DND-41 (cell line): ENCODE measurements around the gene PSMA8.

Experiments used
- CTCF ChIP-seq: IDR thresholded peaks from 2 replicates; pipeline ENCODE4 v1.5.1; 2012; ENCODE audit warnings: borderline replicate concordance, low read length, moderate library complexity, mild to moderate bottlenecking; ENCODE audit not compliant: poor library complexity, severe bottlenecking; ENCODE audit errors: extremely low read depth
- EZH2 ChIP-seq: IDR thresholded peaks from 3 replicates; pipeline ENCODE4 v1.6.1; 2012; ENCODE audit warnings: borderline replicate concordance, low read depth, mild to moderate bottlenecking, moderate library complexity, low read length, inconsistent platforms; ENCODE audit not compliant: severe bottlenecking

DNA sequence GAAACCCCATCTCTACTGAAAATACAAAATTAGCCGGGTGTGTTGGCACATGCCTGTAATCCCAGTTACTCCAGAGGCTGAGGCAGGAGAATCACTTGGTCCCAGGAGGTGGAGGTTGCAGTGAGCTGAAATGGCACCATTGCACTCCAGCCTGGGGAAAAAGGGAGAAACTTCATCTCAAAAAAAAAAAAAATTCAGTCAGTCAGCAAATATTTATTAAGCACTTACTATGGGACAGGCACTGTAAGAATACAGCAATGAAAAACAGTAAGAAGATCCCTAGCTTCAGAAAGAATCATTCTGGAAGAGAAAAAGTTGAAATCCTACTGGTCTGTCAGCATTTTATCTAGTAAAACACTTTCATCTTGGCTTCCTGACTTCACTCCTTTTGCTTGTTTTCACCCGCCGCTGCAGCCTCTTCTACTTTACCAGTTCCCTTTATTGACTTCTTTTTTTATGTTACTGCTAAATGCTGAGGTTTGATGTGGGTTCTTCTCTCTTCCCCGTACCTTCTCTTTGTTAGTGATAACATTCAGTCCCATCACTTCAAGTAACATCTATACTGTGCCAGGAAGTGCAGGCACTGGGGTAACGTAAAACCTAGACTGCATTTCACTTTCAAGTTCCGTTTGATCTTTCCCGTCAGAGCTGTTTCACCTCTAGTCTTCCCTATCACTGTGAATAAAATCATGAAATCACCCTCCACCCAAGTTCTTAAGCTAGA lies 81.7 kb downstream of the PSMA8 start:
- no peak for TF ChIP-seq EZH2
- TF ChIP-seq CTCF: no peak
